H1 (cell line): ENCODE results near the gene NDUFB5. TPM values are rescaled to one million over a fixed set of nuclear protein-coding genes. Genes with fewer than 3 reads are reported as not detected.
A peak's percentile ranks its signal among the peaks of the same experiment; 100 is the strongest.

Experiments used
- CTCF ChIA-PET: fragments of 300-600 bp; sonication (Branson Sonifier 250); formaldehyde crosslinking; loops from one replicate; lab custom pipeline; 2021; ENCODE audit not compliant: partially characterized antibody; lab: Charles Lee
- POLR2A ChIA-PET: fragments of 300-600 bp; sonication (Branson Sonifier 250); formaldehyde crosslinking; loops from one replicate; lab custom pipeline; 2021; ENCODE audit warnings: inconsistent platforms; ENCODE audit not compliant: partially characterized antibody; lab: Charles Lee
- DNase-seq, 2 experiments: peaks; one replicate each; pipeline versions ENCODE4 v3.0.0 to v3.0.0-alpha.2; 2010 to 2022; ENCODE audit warnings: low spot score in 2 of 2, low read depth in 1 of 2, mixed read lengths in 1 of 2
- FAIRE-seq: peaks from 2 replicates; lab custom pipeline; 2011; peaks lifted over from hg19 to GRCh38; lab: Jason Lieb, UNC
- H2AFZ ChIP-seq: 2 replicates; pipeline ENCODE4 v1.8.1; 2012; ENCODE audit warnings: low read length, inconsistent platforms
- H2AK5ac ChIP-seq: 2 replicates; pipeline ENCODE4 v1.6.1; 2013; ENCODE audit warnings: low read depth, low read length
- H2BK120ac ChIP-seq: replicated peaks from 2 replicates; pipeline ENCODE3; 2013; ENCODE audit warnings: low read depth, low read length, inconsistent platforms
- H2BK12ac ChIP-seq: 2 replicates; pipeline ENCODE4 v1.6.1; 2013; ENCODE audit warnings: low read depth, low read length
- H2BK15ac ChIP-seq: 2 replicates; pipeline ENCODE4 v1.6.1; 2013; ENCODE audit warnings: low read length
- H2BK20ac ChIP-seq: 2 replicates; pipeline ENCODE4 v1.6.1; 2013; ENCODE audit warnings: low read length
- H2BK5ac ChIP-seq: 2 replicates; pipeline ENCODE4 v1.6.1; 2013; ENCODE audit warnings: low read depth, low read length
- H3K14ac ChIP-seq: 2 replicates; pipeline ENCODE4 v1.6.1; 2013; ENCODE audit warnings: inconsistent platforms; ENCODE audit not compliant: insufficient read length
- H3K18ac ChIP-seq: 2 replicates; pipeline ENCODE4 v1.6.1; 2013; ENCODE audit warnings: low read length; ENCODE audit errors: extremely low read depth
- H3K23ac ChIP-seq: 2 replicates; pipeline ENCODE4 v1.6.1; 2013; ENCODE audit warnings: inconsistent platforms; ENCODE audit not compliant: insufficient read length
- H3K23me2 ChIP-seq: 2 replicates; pipeline ENCODE4 v1.6.1; 2013; ENCODE audit warnings: low read depth, low read length
- H3K27ac ChIP-seq: 2 replicates; pipeline ENCODE4 v1.6.1; 2011; ENCODE audit warnings: low read depth, low read length, inconsistent platforms
- H3K27me3 ChIP-seq, 4 experiments: replicated peaks in 1 of 4; 1 replicate in 1 of 4; 2 replicates in 3 of 4; pipeline versions ENCODE4 v1.6.1 to v1.8.1; 2011 to 2013; ENCODE audit warnings: low read length in 3 of 4, mild to moderate bottlenecking in 3 of 4, inconsistent platforms in 2 of 4, mixed read lengths in 2 of 4, moderate library complexity in 1 of 4; ENCODE audit not compliant: control insufficient read depth in 3 of 4, insufficient read depth in 3 of 4; ENCODE audit errors: extremely low read depth in 1 of 4
- H3K36me3 ChIP-seq, 4 experiments: 2 replicates each; pipeline versions ENCODE4 v1.6.1 to v1.8.1; 2011 to 2013; ENCODE audit warnings: mild to moderate bottlenecking in 4 of 4, low read length in 3 of 4, moderate library complexity in 2 of 4, control low read depth in 1 of 4, inconsistent platforms in 1 of 4; ENCODE audit not compliant: insufficient read depth in 4 of 4, control insufficient read depth in 2 of 4
- H3K4ac ChIP-seq: replicated peaks from 2 replicates; pipeline ENCODE3; 2013; ENCODE audit warnings: low read length, low read depth, mixed read lengths, inconsistent platforms; ENCODE audit not compliant: insufficient read length
- H3K4me1 ChIP-seq, 4 experiments: replicated peaks in 1 of 4; 1 replicate in 1 of 4; 2 replicates in 3 of 4; pipeline versions ENCODE4 v1.6.1 to v1.8.1; 2011 to 2013; ENCODE audit warnings: low read length in 3 of 4, inconsistent platforms in 2 of 4, mixed read lengths in 1 of 4; ENCODE audit not compliant: insufficient read depth in 4 of 4, control insufficient read depth in 3 of 4
- H3K4me2 ChIP-seq, 2 experiments: 2 replicates each; pipeline versions ENCODE4 v1.6.1 to v1.8.1; 2011 to 2013; ENCODE audit warnings: low read depth in 2 of 2, low read length in 2 of 2, control low read depth in 1 of 2, inconsistent platforms in 1 of 2, mild to moderate bottlenecking in 1 of 2; ENCODE audit not compliant: insufficient read depth in 1 of 2
- H3K4me3 ChIP-seq, 4 experiments: fragments of 200-600, 300-600 bp in 1 of 4; sonication (generic), shearing (Covaris generic), sonication (Bioruptor Twin) in 1 of 4; 2 replicates each; pipeline versions ENCODE4 v1.5.1 to v1.8.1; 2011 to 2016; ENCODE audit warnings: low read length in 4 of 4, low read depth in 3 of 4, control low read depth in 2 of 4, inconsistent platforms in 2 of 4, mild to moderate bottlenecking in 2 of 4, mixed read lengths in 1 of 4, moderate library complexity in 1 of 4; ENCODE audit not compliant: insufficient read depth in 2 of 4; ENCODE audit errors: extremely low read depth in 1 of 4
- H3K56ac ChIP-seq: replicated peaks from 2 replicates; pipeline ENCODE3; 2013; ENCODE audit warnings: low read depth, mild to moderate bottlenecking, mixed read lengths, low read length, inconsistent platforms; ENCODE audit not compliant: insufficient read length
- H3K79me1 ChIP-seq: 2 replicates; pipeline ENCODE4 v1.6.1; 2013; ENCODE audit warnings: low read depth, low read length, control low read depth
- H3K79me2 ChIP-seq, 2 experiments: 2 replicates each; pipeline versions ENCODE4 v1.6.1 to v1.8.1; 2012 to 2013; ENCODE audit warnings: low read length in 2 of 2, mild to moderate bottlenecking in 2 of 2, inconsistent platforms in 1 of 2; ENCODE audit not compliant: insufficient read depth in 2 of 2, control insufficient read depth in 1 of 2
- H3K9ac ChIP-seq, 4 experiments: replicated peaks in 1 of 4; 1 replicate in 1 of 4; 2 replicates in 3 of 4; pipeline versions ENCODE4 v1.6.1 to v1.8.1; 2011 to 2013; ENCODE audit warnings: low read depth in 3 of 4, low read length in 3 of 4, control low read depth in 2 of 4, mild to moderate bottlenecking in 2 of 4, moderate library complexity in 2 of 4, inconsistent platforms in 1 of 4; ENCODE audit errors: extremely low read depth in 1 of 4
- H3K9me3 ChIP-seq, 2 experiments: 2 replicates each; pipeline versions ENCODE4 v1.6.1 to v1.8.1; 2012 to 2013; ENCODE audit warnings: mild to moderate bottlenecking in 2 of 2, moderate library complexity in 2 of 2, control low read depth in 1 of 2, inconsistent platforms in 1 of 2, low read depth in 1 of 2, low read length in 1 of 2, mixed read lengths in 1 of 2; ENCODE audit not compliant: insufficient read depth in 2 of 2
- H4K20me1 ChIP-seq, 2 experiments: replicated peaks in 1 of 2; 2 replicates each; pipeline versions ENCODE3 to v1.8.1; 2011 to 2013; ENCODE audit warnings: inconsistent platforms in 2 of 2, low read length in 2 of 2, mild to moderate bottlenecking in 1 of 2; ENCODE audit not compliant: insufficient read depth in 2 of 2, control insufficient read depth in 1 of 2
- H4K5ac ChIP-seq: 2 replicates; pipeline ENCODE4 v1.6.1; 2013; ENCODE audit warnings: low read length, low read depth, mixed read lengths, inconsistent platforms; ENCODE audit not compliant: insufficient read length
- H4K8ac ChIP-seq: 2 replicates; pipeline ENCODE4 v1.8.0; 2013; ENCODE audit warnings: mild to moderate bottlenecking, moderate library complexity, low read length, inconsistent platforms; ENCODE audit not compliant: insufficient read depth; ENCODE audit errors: extremely low read depth
- H4K91ac ChIP-seq: replicated peaks from 2 replicates; pipeline ENCODE3; 2013; ENCODE audit warnings: low read length, mixed read lengths, inconsistent platforms; ENCODE audit not compliant: insufficient read length
- E2F6 ChIP-seq: IDR thresholded peaks from 2 replicates; pipeline ENCODE4 v1.6.1; 2012; ENCODE audit warnings: inconsistent platforms
- GABPA ChIP-seq: IDR thresholded peaks from 2 replicates; pipeline ENCODE4 v1.6.1; 2011; ENCODE audit warnings: mild to moderate bottlenecking, low read length, moderate library complexity, borderline replicate concordance; ENCODE audit not compliant: insufficient read depth
- MAX ChIP-seq: IDR thresholded peaks from 2 replicates; pipeline ENCODE4 v1.6.1; 2012; ENCODE audit warnings: inconsistent platforms
- POLR2AphosphoS5 ChIP-seq: IDR thresholded peaks from 2 replicates; pipeline ENCODE4 v1.6.1; 2011; ENCODE audit warnings: low read depth, low read length
- RBBP5 ChIP-seq: IDR thresholded peaks from 2 replicates; pipeline ENCODE4 v1.7.1; 2012; ENCODE audit warnings: low read depth, mild to moderate bottlenecking, inconsistent platforms, low read length, moderate library complexity, borderline replicate concordance
- RNF2 ChIP-seq: fragments of 200-900, 300-1000 bp; sonication (generic); IDR thresholded peaks from 2 replicates; pipeline ENCODE4 v1.7.1; 2016; ENCODE audit warnings: borderline replicate concordance, low read depth, mild to moderate bottlenecking, antibody characterized with exemption, low read length; ENCODE audit not compliant: poor library complexity, severe bottlenecking; ENCODE audit errors: missing control alignments
- SAP30 ChIP-seq: fragments of 300-600 bp; sonication (generic); IDR thresholded peaks from 2 replicates; pipeline ENCODE4 v1.7.1; 2012; ENCODE audit warnings: low read length, moderate library complexity, mild to moderate bottlenecking, inconsistent platforms; ENCODE audit not compliant: insufficient read depth, insufficient replicate concordance
- TAF7 ChIP-seq: optimal IDR thresholded peaks from 2 replicates; pipeline ENCODE3; 2011; ENCODE audit warnings: low read depth, mild to moderate bottlenecking, inconsistent platforms, low read length, moderate library complexity, borderline replicate concordance
- TBP ChIP-seq: IDR thresholded peaks from 2 replicates; pipeline ENCODE4 v1.6.1; 2011; ENCODE audit warnings: low read depth, low read length, improper control_type of control experiment
- WGBS, 2 experiments: shearing (Covaris generic) in 1 of 2; methylation state at CpG; one replicate each; pipeline versions ENCODE4 v1.1.6 to v1.1.7; 2013 to 2015; ENCODE audit warnings: low lambda C conversion rate in 2 of 2, mixed read lengths in 2 of 2, inconsistent platforms in 1 of 2, low coverage in 1 of 2, missing lambda C conversion rate in 1 of 2; ENCODE audit not compliant: insufficient replicate concordance in 2 of 2, insufficient coverage in 1 of 2, insufficient read length in 1 of 2; ENCODE audit errors: extremely low coverage in 1 of 2, missing lambda C conversion rate in 1 of 2; 5-methylcytosine and 5-hydroxymethylcytosine counted together
- polyA plus RNA-seq, 7 experiments: library from polyadenylated mRNA; depleted of rRNA in 3 of 7; stranded (reverse) in 5 of 7; unstranded in 2 of 7; fragments of >200 nt in 5 of 7; fragments of 200-250 nt in 2 of 7; gene quantifications; 1 replicate in 5 of 7; 2 replicates in 1 of 7; 4 replicates in 1 of 7; pipeline versions ENCODE4 v1.2.1 to v1.2.3, GENCODE V29; 2011 to 2013; ENCODE audit warnings: missing spikeins in 2 of 7, mixed read lengths in 2 of 7
- total RNA-seq: library from RNA; stranded (reverse); fragmentation: NEBNext Ultra II Directional; extraction: Animal tissue kit (Norgen Biotek cat#: 25700); gene quantifications from 2 replicates; pipeline ENCODE4 v1.2.1, GENCODE V29; 2021

Gene NDUFB5
- total and polyA plus RNA-seq, 2 of the 8 experiments (the other 6 are each of a cell fraction or from before 2014, with no cell fraction given): 46.1 to 85.8 TPM

GRCh38 chr3:179563271-179563783, 41.3 kb upstream of the NDUFB5 start:
- POLR2A ChIA-PET: interaction anchor here (0.6 to 2.4 kb wide), 7 partner anchors 16 to 217 kb away, joined by 3 to 7 read pairs (median 5); no protein-coding TSS in a partner anchor
- FAIRE-seq: no peak
- TF ChIP-seq TBP: no peak
- TF ChIP-seq TAF7: peak; percentile 63
- TF ChIP-seq SAP30: peak; percentile 3
- TF ChIP-seq E2F6: peak; percentile 8; the same call in 1 of the 2 replicates
- peak; percentile 68 for TF ChIP-seq MAX
- no peak for TF ChIP-seq GABPA
- peak; percentile 61; the same call in 1 of the 2 replicates for TF ChIP-seq RBBP5
- peak; percentile 85 for TF ChIP-seq POLR2AphosphoS5
- TF ChIP-seq RNF2: no peak

More at GRCh38 chr3:179563271-179563783, 41.3 kb upstream of the NDUFB5 start:
- H3K9me3 ChIP-seq: no peaks in the 10 kb centered on the region
- no peak overlapping the region for H3K4ac ChIP-seq
- H4K20me1 ChIP-seq: peaks cover 0 to 9% of the 10 kb centered on the region in 2 experiments
- peak overlapping the region; percentile 57; the same call in 1 of the 2 replicates for H4K8ac ChIP-seq
- H3K79me2 ChIP-seq: peaks cover 25 to 45% of the 10 kb centered on the region in 2 experiments
- peak overlapping the region; percentile 58 for H3K27ac ChIP-seq
- H3K14ac ChIP-seq: no peak overlapping the region
- H3K56ac ChIP-seq: peak overlapping the region; percentile 26
- no peak overlapping the region for H2AFZ ChIP-seq
- H3K4me3 ChIP-seq: peak overlapping the region; percentile 71 to 95 (median 84)
- no peaks in the 10 kb centered on the region for H3K36me3 ChIP-seq
- H3K9ac ChIP-seq: peak overlapping the region; percentile 77 to 93 (median 84)
- H3K4me2 ChIP-seq: peak overlapping the region; percentile 78 to 89
- no peaks in the 10 kb centered on the region; the same call in 1 of the 2 replicates for H3K79me1 ChIP-seq
- H2BK120ac ChIP-seq: no peak overlapping the region
- no peak overlapping the region for H2BK12ac ChIP-seq
- no peak overlapping the region for H3K23ac ChIP-seq
- H3K27me3 ChIP-seq: no peaks in the 10 kb centered on the region
- no peak overlapping the region for H4K91ac ChIP-seq
- no peak overlapping the region for H2AK5ac ChIP-seq
- H2BK5ac ChIP-seq: peak overlapping the region; percentile 91
- H3K4me1 ChIP-seq: no peaks in the 10 kb centered on the region; a peak in 1 of 7 replicates
- 1% methylated on average over 25 of the region's 40 CpGs; no CpG with 5 or more reads in 1 of the 2 experiments for WGBS, 2 experiments
- no peaks in the 10 kb centered on the region for H3K23me2 ChIP-seq
- peak; percentile 27 to 76 for DNase-seq
- H3K18ac ChIP-seq: peak overlapping the region; percentile 42; the same call in 1 of the 2 replicates
- no peak overlapping the region for H2BK20ac ChIP-seq
- H2BK15ac ChIP-seq: no peak overlapping the region
- CTCF ChIA-PET: interaction anchor here (1.2 to 3.3 kb wide), 3 partner anchors 112 to 238 kb away, joined by 4 to 14 read pairs (median 7); partner anchors contain the start of gene GNB4
- peak overlapping the region; percentile 67 for H4K5ac ChIP-seq
